K562 (cell line): ENCODE data around the gene VIPR1. TPM values are rescaled to one million over a fixed set of nuclear protein-coding genes. Genes with fewer than 3 reads are reported as not detected.
A peak's percentile ranks its signal among the peaks of the same experiment; 100 is the strongest.

Source experiments
- AFF1 ChIP-seq, 2 experiments: fragments of 450-650 bp; IDR thresholded peaks; 2 replicates each; pipeline ENCODE4 v1.6.1; 2018; ENCODE audit warnings: mild to moderate bottlenecking in 2 of 2, low read depth in 1 of 2; ENCODE audit not compliant: partially characterized antibody in 2 of 2
- CXXC5 ChIP-seq: fragments of 250-450 bp; sonication (Bioruptor Pico); IDR thresholded peaks from 2 replicates; pipeline ENCODE4 v1.8.0; 2022; ENCODE audit warnings: inconsistent platforms, mild to moderate bottlenecking, moderate library complexity
- FOXK1 ChIP-seq: sonication (generic); formaldehyde crosslinking; IDR thresholded peaks from 2 replicates; pipeline ENCODE4 v1.8.0; 2022; ENCODE audit warnings: missing genetic modification reagents, mild to moderate bottlenecking, borderline replicate concordance
- LCOR ChIP-seq: sonication (generic); formaldehyde crosslinking; IDR thresholded peaks from 2 replicates; pipeline ENCODE4 v1.8.0; 2022; ENCODE audit warnings: mild to moderate bottlenecking, missing genetic modification reagents
- RAD51 ChIP-seq: fragments of 450-650 bp; IDR thresholded peaks from 2 replicates; pipeline ENCODE4 v1.7.1; 2016; ENCODE audit warnings: low read depth, mild to moderate bottlenecking, borderline replicate concordance
- RBBP5 ChIP-seq: fragments of 200-600 bp; sonication (generic); IDR thresholded peaks from 2 replicates; pipeline ENCODE4 v1.6.1; 2012; ENCODE audit warnings: borderline replicate concordance, mild to moderate bottlenecking, low read length, control low read depth, inconsistent platforms; ENCODE audit not compliant: insufficient read depth, poor library complexity, severe bottlenecking
- SAFB ChIP-seq: fragments of 200-400 bp; formaldehyde crosslinking; IDR thresholded peaks from 2 replicates; pipeline ENCODE4 v1.6.1; 2017; ENCODE audit warnings: low read depth, low read length, borderline replicate concordance
- SMARCC2 ChIP-seq: fragments of 450-650 bp; IDR thresholded peaks from 2 replicates; pipeline ENCODE4 v1.6.1; 2017; ENCODE audit warnings: antibody characterized with exemption, moderate library complexity, mild to moderate bottlenecking, low read depth
- SMC3 ChIP-seq: conservative IDR thresholded peaks from 2 replicates; pipeline ENCODE4 v1.6.1; 2011; ENCODE audit warnings: low read depth, low read length, improper control_type of control experiment; ENCODE audit not compliant: insufficient read depth
- SRF ChIP-seq, 2 experiments: fragments of 250-450, 450-650 bp in 1 of 2; sonication (Bioruptor Pico) in 1 of 2; sonication (generic) in 1 of 2; formaldehyde crosslinking; IDR thresholded peaks; 2 replicates each; pipeline versions ENCODE4 v1.5.0 to v1.5.1; 2020 to 2022; ENCODE audit warnings: mild to moderate bottlenecking in 1 of 2, missing genetic modification reagents in 1 of 2
- TRIM28 ChIP-seq: fragments of 450-650 bp; IDR thresholded peaks from 2 replicates; pipeline ENCODE4 v1.6.1; 2017
- ZNF133 ChIP-seq: fragments of 250-450 bp; sonication (Bioruptor Pico); IDR thresholded peaks from 2 replicates; pipeline ENCODE4 v1.4.0; 2020; ENCODE audit warnings: mild to moderate bottlenecking
- ZNF184 ChIP-seq: sonication (generic); formaldehyde crosslinking; IDR thresholded peaks from 2 replicates; pipeline ENCODE4 v1.5.0; 2020; ENCODE audit warnings: missing genetic modification reagents
- polyA plus RNA-seq, 8 experiments: library from polyadenylated mRNA; depleted of rRNA in 4 of 8; stranded (reverse) in 5 of 8; unstranded in 3 of 8; fragments of >200 nt; fragmentation: Nextera tagmentation in 2 of 8; fragmentation: Illumina TruSeq in 1 of 8; extraction: Ambion mirVana in 2 of 8; extraction: Trizol in 1 of 8; gene quantifications; 2 replicates each; pipeline versions ENCODE4 v1.2.1 to v1.2.3, GENCODE V29; 2011 to 2014; ENCODE audit warnings: inconsistent platforms in 1 of 8, missing spikeins in 1 of 8
- total RNA-seq, 7 experiments: library from RNA; depleted of rRNA in 6 of 7; stranded (reverse); fragments of >200 nt in 6 of 7; fragmentation: Illumina TruSeq in 2 of 7; extraction: Trizol in 2 of 7; gene quantifications; 2 replicates each; pipeline versions ENCODE4 v1.2.1 to v1.2.3, GENCODE V29; 2011 to 2021; ENCODE audit warnings: low replicate concordance in 1 of 7
- TF ChIP-seq, protein P1 (sequence below): fragments of 450-650 bp; IDR thresholded peaks from 2 replicates; pipeline ENCODE4 v1.6.1; 2018; ENCODE audit not compliant: partially characterized antibody
- TF ChIP-seq, protein P2 (sequence below): sonication (generic); formaldehyde crosslinking; IDR thresholded peaks from 2 replicates; pipeline ENCODE4 v1.8.0; 2022; ENCODE audit warnings: mild to moderate bottlenecking, missing genetic modification reagents
- TF ChIP-seq, protein P3 (sequence below): fragments of 450-650 bp; formaldehyde crosslinking; IDR thresholded peaks from 2 replicates; pipeline ENCODE4 v1.4.0; 2022; ENCODE audit warnings: mild to moderate bottlenecking, moderate library complexity
- TF ChIP-seq, protein P4 (sequence below): sonication (generic); formaldehyde crosslinking; IDR thresholded peaks from 2 replicates; pipeline ENCODE4 v1.9.0; 2022; ENCODE audit warnings: mild to moderate bottlenecking, missing genetic modification reagents

VIPR1 gene
- total and polyA plus RNA-seq, 9 of the 15 experiments (the other 6 are each of a cell fraction or from before 2014, with no cell fraction given): 0.04 to 0.38 (median 0.12) TPM; not detected in 3

GRCh38 chr3:42582474-42583070 is 80.1 kb downstream of the VIPR1 start (continued):
- TF ChIP-seq, protein P1, sequence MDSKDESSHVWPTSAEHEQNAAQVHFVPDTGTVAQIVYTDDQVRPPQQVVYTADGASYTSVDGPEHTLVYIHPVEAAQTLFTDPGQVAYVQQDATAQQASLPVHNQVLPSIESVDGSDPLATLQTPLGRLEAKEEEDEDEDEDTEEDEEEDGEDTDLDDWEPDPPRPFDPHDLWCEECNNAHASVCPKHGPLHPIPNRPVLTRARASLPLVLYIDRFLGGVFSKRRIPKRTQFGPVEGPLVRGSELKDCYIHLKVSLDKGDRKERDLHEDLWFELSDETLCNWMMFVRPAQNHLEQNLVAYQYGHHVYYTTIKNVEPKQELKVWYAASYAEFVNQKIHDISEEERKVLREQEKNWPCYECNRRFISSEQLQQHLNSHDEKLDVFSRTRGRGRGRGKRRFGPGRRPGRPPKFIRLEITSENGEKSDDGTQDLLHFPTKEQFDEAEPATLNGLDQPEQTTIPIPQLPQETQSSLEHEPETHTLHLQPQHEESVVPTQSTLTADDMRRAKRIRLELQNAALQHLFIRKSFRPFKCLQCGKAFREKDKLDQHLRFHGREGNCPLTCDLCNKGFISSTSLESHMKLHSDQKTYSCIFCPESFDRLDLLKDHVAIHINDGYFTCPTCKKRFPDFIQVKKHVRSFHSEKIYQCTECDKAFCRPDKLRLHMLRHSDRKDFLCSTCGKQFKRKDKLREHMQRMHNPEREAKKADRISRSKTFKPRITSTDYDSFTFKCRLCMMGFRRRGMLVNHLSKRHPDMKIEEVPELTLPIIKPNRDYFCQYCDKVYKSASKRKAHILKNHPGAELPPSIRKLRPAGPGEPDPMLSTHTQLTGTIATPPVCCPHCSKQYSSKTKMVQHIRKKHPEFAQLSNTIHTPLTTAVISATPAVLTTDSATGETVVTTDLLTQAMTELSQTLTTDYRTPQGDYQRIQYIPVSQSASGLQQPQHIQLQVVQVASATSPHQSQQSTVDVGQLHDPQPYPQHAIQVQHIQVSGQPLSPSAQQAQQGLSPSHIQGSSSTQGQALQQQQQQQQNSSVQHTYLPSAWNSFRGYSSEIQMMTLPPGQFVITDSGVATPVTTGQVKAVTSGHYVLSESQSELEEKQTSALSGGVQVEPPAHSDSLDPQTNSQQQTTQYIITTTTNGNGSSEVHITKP: no peak
- TF ChIP-seq ZNF184 (CRISPR knock-in tag) (no peak), AFF1 (IDR thresholded peaks at IDR 0.05; ENCODE audit: low read depth in 1 of 2, partially characterized antibody in 2 of 2) (peak in 1 of 2 experiments; percentile 35), ZNF133 (CRISPR knock-in tag) (no peak), RBBP5 (no peak), CXXC5 (CRISPR knock-in tag) (no peak), SMARCC2 (peak; percentile 45; the same call in 1 of the 2 replicates), SRF (CRISPR knock-in tag; IDR thresholded peaks at IDR 0.05) (no peak), SMC3 (no peak), SAFB (no peak), TRIM28 (no peak), LCOR (CRISPR knock-in tag) (no peak), RAD51 (0 out of 2 replicates have a peak, but pooled peaks have one; percentile 0), FOXK1 (CRISPR knock-in tag) (no peak)
- TF ChIP-seq, protein P2, sequence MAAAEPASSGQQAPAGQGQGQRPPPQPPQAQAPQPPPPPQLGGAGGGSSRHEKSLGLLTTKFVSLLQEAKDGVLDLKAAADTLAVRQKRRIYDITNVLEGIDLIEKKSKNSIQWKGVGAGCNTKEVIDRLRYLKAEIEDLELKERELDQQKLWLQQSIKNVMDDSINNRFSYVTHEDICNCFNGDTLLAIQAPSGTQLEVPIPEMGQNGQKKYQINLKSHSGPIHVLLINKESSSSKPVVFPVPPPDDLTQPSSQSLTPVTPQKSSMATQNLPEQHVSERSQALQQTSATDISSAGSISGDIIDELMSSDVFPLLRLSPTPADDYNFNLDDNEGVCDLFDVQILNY: no peak
- TF ChIP-seq, protein P3, sequence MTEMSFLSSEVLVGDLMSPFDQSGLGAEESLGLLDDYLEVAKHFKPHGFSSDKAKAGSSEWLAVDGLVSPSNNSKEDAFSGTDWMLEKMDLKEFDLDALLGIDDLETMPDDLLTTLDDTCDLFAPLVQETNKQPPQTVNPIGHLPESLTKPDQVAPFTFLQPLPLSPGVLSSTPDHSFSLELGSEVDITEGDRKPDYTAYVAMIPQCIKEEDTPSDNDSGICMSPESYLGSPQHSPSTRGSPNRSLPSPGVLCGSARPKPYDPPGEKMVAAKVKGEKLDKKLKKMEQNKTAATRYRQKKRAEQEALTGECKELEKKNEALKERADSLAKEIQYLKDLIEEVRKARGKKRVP (CRISPR knock-in tag): no peak
- TF ChIP-seq, protein P4, sequence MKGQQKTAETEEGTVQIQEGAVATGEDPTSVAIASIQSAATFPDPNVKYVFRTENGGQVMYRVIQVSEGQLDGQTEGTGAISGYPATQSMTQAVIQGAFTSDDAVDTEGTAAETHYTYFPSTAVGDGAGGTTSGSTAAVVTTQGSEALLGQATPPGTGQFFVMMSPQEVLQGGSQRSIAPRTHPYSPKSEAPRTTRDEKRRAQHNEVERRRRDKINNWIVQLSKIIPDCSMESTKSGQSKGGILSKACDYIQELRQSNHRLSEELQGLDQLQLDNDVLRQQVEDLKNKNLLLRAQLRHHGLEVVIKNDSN (CRISPR knock-in tag): no peak
